Measurements from ENCODE around the gene RBM10. TPM values are rescaled to one million over a fixed set of nuclear protein-coding genes. Genes with fewer than 3 reads are reported as not detected.

RBM10 gene
- total RNA-seq, 1 experiment from 2014 or later: 36.6 TPM

- no peak for DNase-seq (ENCODE audit: low read depth)
Observed at GRCh38 chrX:47198026-47198686, 53.1 kb downstream of the RBM10 start.

- no peak for DNase-seq (ENCODE audit: low read depth)
Observed at GRCh38 chrX:47198687-47199080, 53.7 kb downstream of the RBM10 start.

GRCh38 chrX:47199286-47199685 lies 54.3 kb downstream of the RBM10 start:
- DNase-seq (ENCODE audit: low read depth): no peak

GRCh38 chrX:47200385-47201150 lies 55.5 kb downstream of the RBM10 start:
- DNase-seq (ENCODE audit: low read depth): peak; percentile 22

GRCh38 chrX:47201345-47201944 lies 56.4 kb downstream of the RBM10 start:
- no peak for DNase-seq (ENCODE audit: low read depth)

GRCh38 chrX:47202316-47202715 lies 57.3 kb downstream of the RBM10 start:
- no peak for DNase-seq (ENCODE audit: low read depth)

GRCh38 chrX:47202877-47203276 lies 57.9 kb downstream of the RBM10 start:
- DNase-seq (ENCODE audit: low read depth): no peak

GRCh38 chrX:47204970-47205369 lies 59.9 kb downstream of the RBM10 start:
- DNase-seq (ENCODE audit: low read depth): no peak

- DNase-seq (ENCODE audit: low read depth): peak; percentile 67
Observed at GRCh38 chrX:47206316-47206715, 61.3 kb downstream of the RBM10 start.

GRCh38 chrX:47208108-47208507 lies 63.1 kb downstream of the RBM10 start:
- no peak for DNase-seq (ENCODE audit: low read depth)

GRCh38 chrX:47209508-47210238 lies 64.7 kb downstream of the RBM10 start:
- no peak for DNase-seq (ENCODE audit: low read depth)

- no peak for DNase-seq (ENCODE audit: low read depth)
Observed at GRCh38 chrX:47210661-47211425, 65.8 kb downstream of the RBM10 start.

GRCh38 chrX:47212381-47213293 lies 67.6 kb downstream of the RBM10 start:
- DNase-seq (ENCODE audit: low read depth): no peak

GRCh38 chrX:47214435-47215077 lies 69.5 kb downstream of the RBM10 start:
- no peak for DNase-seq (ENCODE audit: low read depth)

- DNase-seq (ENCODE audit: low read depth): peak; percentile 59
Observed at GRCh38 chrX:47215291-47215900, 70.4 kb downstream of the RBM10 start.

- peak; percentile 73 for DNase-seq (ENCODE audit: low read depth)
Observed at GRCh38 chrX:47216393-47216925, 71.4 kb downstream of the RBM10 start.

GRCh38 chrX:47217121-47217851 lies 72.3 kb downstream of the RBM10 start:
- DNase-seq (ENCODE audit: low read depth): peak; percentile 96

GRCh38 chrX:47217852-47218279 lies 72.8 kb downstream of the RBM10 start:
- DNase-seq (ENCODE audit: low read depth): peak; percentile 99
